HG02943 (cell line): Measurements from ENCODE around the gene NAPA.

Experiments used
- ATAC-seq: cut with Tn5 transposase; IDR thresholded peaks from one replicate; pipeline ENCODE4 v1.9.1; 2021; ENCODE audit warnings: mild to moderate bottlenecking, low read depth, moderate library complexity; ENCODE audit not compliant: unreplicated experiment

NAPA gene

GRCh38 chr19:47526798-47527197 lies 11.9 kb upstream of the NAPA start:
- no peak for ATAC-seq

- ATAC-seq, result no peak
Measured at GRCh38 chr19:47523473-47523872, 8.6 kb upstream of the NAPA start.

- no peak for ATAC-seq
Measured at GRCh38 chr19:47521473-47522180, 6.8 kb upstream of the NAPA start.

GRCh38 chr19:47520839-47521238 lies 6.0 kb upstream of the NAPA start:
- ATAC-seq, result no peak

- no peak for ATAC-seq
Measured at GRCh38 chr19:47520343-47520806, 5.5 kb upstream of the NAPA start.

GRCh38 chr19:47518854-47519253 lies 4.0 kb upstream of the NAPA start:
- ATAC-seq, result no peak

GRCh38 chr19:47518139-47518538 lies 3.3 kb upstream of the NAPA start:
- no peak for ATAC-seq

- ATAC-seq, result no peak
Measured at GRCh38 chr19:47514151-47514868, 553 bp downstream of the NAPA start.

GRCh38 chr19:47512948-47513319 lies 1.9 kb downstream of the NAPA start:
- no peak for ATAC-seq

- ATAC-seq, result no peak
Measured at GRCh38 chr19:47512183-47512947, 2.5 kb downstream of the NAPA start.

GRCh38 chr19:47511681-47512080 lies 3.2 kb downstream of the NAPA start:
- no peak for ATAC-seq

GRCh38 chr19:47511128-47511517 lies 3.7 kb downstream of the NAPA start:
- ATAC-seq, result no peak

GRCh38 chr19:47510516-47511127 lies 4.2 kb downstream of the NAPA start:
- ATAC-seq, result no peak

- ATAC-seq, result no peak
Measured at GRCh38 chr19:47509973-47510372, 4.9 kb downstream of the NAPA start.

GRCh38 chr19:47509170-47509847 lies 5.6 kb downstream of the NAPA start:
- no peak for ATAC-seq

GRCh38 chr19:47508721-47509120 lies 6.1 kb downstream of the NAPA start:
- ATAC-seq, result no peak

GRCh38 chr19:47507924-47508553 lies 6.8 kb downstream of the NAPA start:
- ATAC-seq, result no peak

GRCh38 chr19:47507012-47507411 lies 7.9 kb downstream of the NAPA start:
- no peak for ATAC-seq

GRCh38 chr19:47506459-47506858 lies 8.4 kb downstream of the NAPA start:
- ATAC-seq, result no peak

GRCh38 chr19:47505506-47505905 lies 9.4 kb downstream of the NAPA start:
- ATAC-seq, result no peak
